ENCODE measurements around the gene LCP1.

GRCh38 chr13:46229251-46229650 lies 47.3 kb upstream of the LCP1 start:
- TF ChIP-seq YY1 (IDR thresholded peaks at IDR 0.05; ENCODE audit: insufficient read depth, insufficient read length), result no peak
- TF ChIP-seq ZNF274 (IDR thresholded peaks at IDR 0.05; ENCODE audit: low read depth, low read length), result no peak
- TF ChIP-seq SUZ12 (IDR thresholded peaks at IDR 0.05; ENCODE audit: extremely low read depth, insufficient read depth, insufficient read length), result no peak
